Activated B cell treated with CpG ODN at 0.5 μM for 24 hours (primary cell): ENCODE results near the gene PROSER3. TPM values are rescaled to one million over a fixed set of nuclear protein-coding genes. Genes with fewer than 3 reads are reported as not detected.

Experiments used
- ATAC-seq: fragments of 200-7000 bp; cut with Tn5 transposase; one replicate; pipeline ENCODE4 v1.10.0; 2021; ENCODE audit warnings: low read depth, mild to moderate bottlenecking, moderate library complexity
- CTCF ChIA-PET: fragments of 350-600 bp; sonication (Branson Sonifier 250); formaldehyde crosslinking; loops from one replicate; lab custom pipeline; 2021; ENCODE audit warnings: antibody characterized with exemption; lab: Charles Lee
- POLR2A ChIA-PET: fragments of 350-600 bp; sonication (Branson Sonifier 250); formaldehyde crosslinking; loops from one replicate; lab custom pipeline; 2021; ENCODE audit warnings: antibody characterized with exemption; lab: Charles Lee
- DNase-seq: peaks from one replicate; pipeline ENCODE4 v3.0.0; 2022
- H3K27ac Mint-ChIP-seq: one replicate; pipeline ENCODE4 v1.8.0; 2020; ENCODE audit warnings: mixed read lengths
- H3K27me3 Mint-ChIP-seq: one replicate; pipeline ENCODE4 v1.8.0; 2021; ENCODE audit warnings: mixed read lengths
- H3K36me3 Mint-ChIP-seq: one replicate; pipeline ENCODE4 v1.8.0; 2021; ENCODE audit warnings: low read depth, mixed read lengths
- H3K4me1 Mint-ChIP-seq: one replicate; pipeline ENCODE4 v1.8.0; 2021; ENCODE audit warnings: mixed read lengths
- H3K4me3 Mint-ChIP-seq: one replicate; pipeline ENCODE4 v1.8.0; 2020; ENCODE audit warnings: mild to moderate bottlenecking, mixed read lengths
- H3K9me3 Mint-ChIP-seq: one replicate; pipeline ENCODE4 v1.8.0; 2020; ENCODE audit warnings: mixed read lengths
- intact Hi-C: fragments of 100-400 bp; cut with micrococcal nuclease; formaldehyde crosslinking; loops from one replicate; pipeline ENCODE4 v1.15.1; 2024
- total RNA-seq: library from RNA; stranded (reverse); gene quantifications from 2 replicates; pipeline ENCODE4 v1.2.3, GENCODE V29; 2022
- TF ChIP-seq, protein P1 (sequence below): fragments of 200-600 bp; IDR thresholded peaks from one replicate; pipeline ENCODE4 v1.8.0; 2022; ENCODE audit warnings: antibody characterized with exemption, mild to moderate bottlenecking

The PROSER3 gene
- total RNA-seq, 1 donor from 2014 or later, result 60.5 TPM

DNA sequence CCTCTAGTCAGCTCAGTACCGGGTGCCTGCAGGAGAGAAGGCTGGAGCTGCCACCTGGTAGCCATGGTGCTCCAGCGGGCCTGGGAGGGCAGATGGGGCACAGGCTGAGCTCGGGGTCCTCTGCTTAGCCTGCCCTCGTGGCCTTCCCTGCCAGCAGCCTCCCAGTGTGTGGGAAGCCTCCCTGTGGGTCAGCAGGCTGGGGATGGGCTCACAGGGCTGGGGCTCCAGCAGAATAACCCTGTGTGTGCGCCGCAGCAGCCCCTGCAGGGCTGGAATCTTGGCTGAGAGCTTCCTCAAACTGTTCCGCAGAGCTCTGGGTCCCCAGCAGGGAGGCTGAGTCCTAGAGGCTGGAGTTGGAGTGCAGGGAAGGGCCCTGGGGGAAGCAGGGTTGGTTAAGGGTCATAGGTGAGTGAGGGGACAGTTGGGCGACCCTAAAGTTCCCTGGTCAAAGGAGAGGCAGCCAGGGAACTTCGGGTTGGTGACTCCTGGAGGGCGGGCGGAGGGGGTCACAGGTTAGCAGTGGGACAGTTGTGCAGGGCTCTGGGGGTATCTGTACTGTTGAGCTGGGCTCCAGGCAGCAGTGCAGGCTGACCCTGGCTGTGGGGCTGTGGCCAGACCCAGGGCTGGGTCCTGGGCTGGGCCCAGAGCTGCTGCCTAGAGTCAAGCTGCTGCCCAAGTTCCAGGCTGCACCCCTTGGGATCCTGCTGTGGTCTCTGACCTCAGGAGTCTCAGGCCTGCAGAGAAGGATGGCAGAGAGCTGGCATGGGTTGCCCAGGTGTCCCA lies 31.4 kb downstream of the PROSER3 start:
- no peak for ATAC-seq
- intact Hi-C loops, result no loop called here
- H3K36me3 Mint-ChIP-seq, result no peaks in the 10 kb centered on the region
- no peak overlapping the region for H3K4me3 Mint-ChIP-seq
- H3K27ac Mint-ChIP-seq, result no peak overlapping the region
- no peaks in the 10 kb centered on the region for H3K4me1 Mint-ChIP-seq
- ChIA-PET CTCF (no interaction called here), POLR2A (no interaction called here)
- no peaks in the 10 kb centered on the region for H3K9me3 Mint-ChIP-seq
- TF ChIP-seq, protein P1, sequence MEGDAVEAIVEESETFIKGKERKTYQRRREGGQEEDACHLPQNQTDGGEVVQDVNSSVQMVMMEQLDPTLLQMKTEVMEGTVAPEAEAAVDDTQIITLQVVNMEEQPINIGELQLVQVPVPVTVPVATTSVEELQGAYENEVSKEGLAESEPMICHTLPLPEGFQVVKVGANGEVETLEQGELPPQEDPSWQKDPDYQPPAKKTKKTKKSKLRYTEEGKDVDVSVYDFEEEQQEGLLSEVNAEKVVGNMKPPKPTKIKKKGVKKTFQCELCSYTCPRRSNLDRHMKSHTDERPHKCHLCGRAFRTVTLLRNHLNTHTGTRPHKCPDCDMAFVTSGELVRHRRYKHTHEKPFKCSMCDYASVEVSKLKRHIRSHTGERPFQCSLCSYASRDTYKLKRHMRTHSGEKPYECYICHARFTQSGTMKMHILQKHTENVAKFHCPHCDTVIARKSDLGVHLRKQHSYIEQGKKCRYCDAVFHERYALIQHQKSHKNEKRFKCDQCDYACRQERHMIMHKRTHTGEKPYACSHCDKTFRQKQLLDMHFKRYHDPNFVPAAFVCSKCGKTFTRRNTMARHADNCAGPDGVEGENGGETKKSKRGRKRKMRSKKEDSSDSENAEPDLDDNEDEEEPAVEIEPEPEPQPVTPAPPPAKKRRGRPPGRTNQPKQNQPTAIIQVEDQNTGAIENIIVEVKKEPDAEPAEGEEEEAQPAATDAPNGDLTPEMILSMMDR, result no peak
- H3K27me3 Mint-ChIP-seq, result no peaks in the 10 kb centered on the region
- DNase-seq, result no peak

DNA sequence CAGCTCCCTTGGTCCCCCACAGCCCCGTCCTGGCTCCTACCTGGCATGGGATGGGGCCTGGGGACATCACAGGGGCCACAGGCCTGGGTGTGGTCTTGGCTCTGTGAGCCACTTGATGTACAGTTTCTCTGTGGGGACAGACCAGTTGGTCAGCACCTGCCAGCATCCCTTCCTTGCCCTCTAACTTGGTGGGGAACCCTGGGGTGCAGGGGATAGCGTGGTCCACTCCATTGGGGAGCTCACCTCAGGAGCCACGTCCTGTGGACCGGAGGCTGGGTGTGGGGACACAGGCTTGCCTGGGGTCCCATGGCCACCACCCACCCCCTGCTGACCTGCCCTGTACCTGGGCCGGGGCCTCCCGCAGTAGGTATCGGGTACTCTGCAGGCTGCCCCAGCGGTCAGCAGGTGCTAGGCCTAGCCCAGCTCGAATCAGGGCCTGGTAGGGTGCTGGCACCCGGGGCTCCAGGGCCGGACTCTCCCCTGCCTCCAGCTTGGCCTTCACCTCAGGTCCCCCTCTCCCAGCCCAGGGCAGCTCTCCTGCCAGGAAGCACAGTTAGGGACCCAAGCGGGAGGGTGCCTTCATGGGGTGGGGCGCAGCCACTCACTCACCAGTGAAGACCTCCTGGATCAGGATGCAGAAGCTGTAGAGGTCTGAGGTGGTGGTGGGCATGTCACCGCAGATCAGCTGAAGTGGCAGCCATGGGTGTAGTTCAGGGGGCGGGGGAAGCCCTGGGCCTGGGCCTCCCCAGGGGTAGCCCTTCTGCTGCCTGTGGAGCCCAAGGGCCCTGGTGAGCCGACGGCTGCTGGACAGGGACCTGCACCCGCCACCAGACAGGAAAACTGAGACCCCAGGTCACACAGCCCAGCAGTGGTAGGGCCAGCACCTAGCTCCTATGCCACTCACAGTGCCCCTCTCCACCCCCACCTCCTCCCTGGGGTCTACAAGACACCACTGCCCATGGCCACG lies 32.3 kb downstream of the PROSER3 start:
- Mint-ChIP-seq H3K36me3 (no peaks in the 10 kb centered on the region), H3K27ac (no peak overlapping the region), H3K4me3 (no peak overlapping the region), H3K27me3 (peaks cover 2% of the 10 kb centered on the region), H3K4me1 (no peaks in the 10 kb centered on the region), H3K9me3 (no peaks in the 10 kb centered on the region)
- intact Hi-C loops, result no loop called here
- CTCF ChIA-PET, result no interaction called here
- DNase-seq (no peak), ATAC-seq (no peak)
- POLR2A ChIA-PET, result no interaction called here
- TF ChIP-seq, protein P1, result no peak

DNA sequence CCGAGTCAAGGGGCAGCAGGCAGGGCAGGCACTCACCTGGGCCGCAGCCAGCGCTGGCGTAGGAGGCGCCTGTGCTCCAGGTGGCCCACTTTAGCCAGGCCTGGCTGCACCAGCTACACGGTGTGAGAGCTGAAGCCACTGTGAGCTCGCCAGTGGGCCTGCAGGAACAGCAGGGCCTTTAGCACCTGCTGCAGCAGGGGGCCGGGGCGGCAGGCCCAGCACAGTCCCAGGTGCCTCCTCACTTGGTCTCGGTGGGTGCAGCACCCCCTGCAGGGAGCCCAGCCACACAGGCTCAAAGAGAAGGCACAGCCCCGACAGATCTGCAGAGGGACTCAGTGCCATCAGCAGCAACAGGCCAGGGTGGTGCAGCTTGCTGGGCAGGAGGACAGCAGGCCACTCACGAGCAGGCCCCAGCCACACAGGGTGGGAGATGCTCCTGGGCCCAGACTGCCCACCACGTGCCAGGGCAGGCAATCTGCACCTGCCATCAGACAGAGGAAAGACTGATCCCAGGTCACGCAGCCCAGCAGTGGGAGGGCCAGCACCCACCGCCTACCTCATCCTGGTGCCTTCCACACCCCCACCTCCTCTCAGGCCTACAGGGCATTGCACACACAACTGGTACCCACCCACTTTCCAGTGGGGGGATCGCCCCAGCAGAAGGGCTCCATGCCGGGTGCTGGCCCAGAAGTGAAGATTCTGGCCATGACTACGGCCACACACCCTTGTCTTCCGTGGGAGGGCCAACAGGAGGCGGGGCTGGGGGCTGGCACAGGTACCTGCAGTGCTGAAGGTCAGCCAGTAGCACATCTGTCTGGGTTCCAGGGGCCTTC lies 33.2 kb downstream of the PROSER3 start:
- ATAC-seq (no peak), DNase-seq (no peak)
- peaks cover 7% of the 10 kb centered on the region for H3K27me3 Mint-ChIP-seq
- POLR2A ChIA-PET, result no interaction called here
- H3K9me3 Mint-ChIP-seq, result no peaks in the 10 kb centered on the region
- no peaks in the 10 kb centered on the region for H3K36me3 Mint-ChIP-seq
- CTCF ChIA-PET, result no interaction called here
- no peak overlapping the region for H3K27ac Mint-ChIP-seq
- H3K4me3 Mint-ChIP-seq, result no peak overlapping the region
- TF ChIP-seq, protein P1, result no peak
- no peaks in the 10 kb centered on the region for H3K4me1 Mint-ChIP-seq
- intact Hi-C loops, result no loop called here

DNA sequence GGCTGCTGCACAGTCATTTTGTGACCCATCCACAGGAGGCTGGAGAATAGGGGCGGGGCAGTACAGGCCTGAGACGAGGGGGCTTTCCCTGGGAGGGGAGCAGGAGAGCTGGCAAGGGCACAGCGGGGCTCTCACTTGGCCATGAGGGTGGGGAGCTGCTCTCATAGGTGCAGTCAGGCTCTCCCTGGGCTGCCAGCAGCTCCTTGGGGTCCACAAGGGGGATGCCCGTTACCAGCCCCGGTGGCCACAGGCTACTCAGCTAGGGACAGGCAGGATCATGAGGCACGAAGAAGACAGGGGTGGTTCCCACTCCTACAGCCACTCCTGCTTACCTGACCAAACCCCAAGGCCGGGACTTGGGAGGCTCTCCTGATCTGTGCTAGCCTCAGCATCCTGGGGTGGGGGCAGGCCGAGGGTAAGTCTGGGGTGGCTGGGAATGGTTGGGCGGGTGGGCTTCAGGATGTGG lies 33.9 kb downstream of the PROSER3 start:
- ATAC-seq (no peak), DNase-seq (no peak)
- Mint-ChIP-seq H3K27ac (no peak overlapping the region), H3K27me3 (peaks cover 12% of the 10 kb centered on the region), H3K9me3 (no peaks in the 10 kb centered on the region), H3K4me1 (no peaks in the 10 kb centered on the region), H3K36me3 (no peaks in the 10 kb centered on the region), H3K4me3 (no peak overlapping the region)
- ChIA-PET CTCF (no interaction called here), POLR2A (no interaction called here)
- TF ChIP-seq, protein P1, result no peak
- intact Hi-C loops, result no loop called here
